ENCODE results near the gene SNX1.
"Not testable (repeated sequence)": the region's sequence is repeated elsewhere in the genome, so short reads cannot be mapped to it uniquely, and the experiment has no call there.

The SNX1 gene

GRCh38 chr15:64072812-64073211, 23.0 kb upstream of the SNX1 start:
- no peak for DNase-seq (ENCODE audit: low read depth)

GRCh38 chr15:64073496-64073895, 22.3 kb upstream of the SNX1 start:
- DNase-seq (ENCODE audit: low read depth), result peak; percentile 32

GRCh38 chr15:64082757-64083156, 13.0 kb upstream of the SNX1 start:
- DNase-seq (ENCODE audit: low read depth), result no peak

GRCh38 chr15:64089543-64090280, 6.1 kb upstream of the SNX1 start:
- no peak for DNase-seq (ENCODE audit: low read depth)

- DNase-seq (ENCODE audit: low read depth), result no peak
Observed at GRCh38 chr15:64090527-64090926, 5.3 kb upstream of the SNX1 start.

- peak; percentile 31 for DNase-seq (ENCODE audit: low read depth)
Observed at GRCh38 chr15:64092075-64092820, 3.5 kb upstream of the SNX1 start.

GRCh38 chr15:64092864-64093626, 2.7 kb upstream of the SNX1 start:
- DNase-seq (ENCODE audit: low read depth), result peak; percentile 64

- DNase-seq (ENCODE audit: low read depth), result peak; percentile 99
Observed at GRCh38 chr15:64093627-64094417, 2.0 kb upstream of the SNX1 start, which contains the start of gene CIAO2A. Gene CIAO2A, minus strand, starts transcription at chr15:64093838. Its CDS starts 70 bp downstream, at chr15:64093768.

GRCh38 chr15:64095431-64095794, 369 bp upstream of the SNX1 start:
- no peak for DNase-seq (ENCODE audit: low read depth)

- DNase-seq (ENCODE audit: low read depth), result peak; percentile 60
Observed at GRCh38 chr15:64096668-64097384, 1.0 kb downstream of the SNX1 start.

- DNase-seq (ENCODE audit: low read depth), result no peak
Observed at GRCh38 chr15:64099379-64099778, 3.6 kb downstream of the SNX1 start.

GRCh38 chr15:64100958-64101357, 5.2 kb downstream of the SNX1 start:
- DNase-seq (ENCODE audit: low read depth), result no peak

GRCh38 chr15:64102497-64102896, 6.7 kb downstream of the SNX1 start:
- DNase-seq (ENCODE audit: low read depth), result no peak

GRCh38 chr15:64105113-64105704, 9.4 kb downstream of the SNX1 start:
- DNase-seq (ENCODE audit: low read depth), result no peak

GRCh38 chr15:64107337-64107736, 11.6 kb downstream of the SNX1 start:
- no peak for DNase-seq (ENCODE audit: low read depth)

GRCh38 chr15:64110108-64110701, 14.4 kb downstream of the SNX1 start:
- DNase-seq (ENCODE audit: low read depth), result not testable (repeated sequence)

- DNase-seq (ENCODE audit: low read depth), result no peak
Observed at GRCh38 chr15:64110950-64111678, 15.3 kb downstream of the SNX1 start.

- DNase-seq (ENCODE audit: low read depth), result no peak
Observed at GRCh38 chr15:64111679-64112050, 15.9 kb downstream of the SNX1 start.

- no peak for DNase-seq (ENCODE audit: low read depth)
Observed at GRCh38 chr15:64112073-64112772, 16.4 kb downstream of the SNX1 start.

Data from ELR (cell line).